GM12878 (cell line): Measurements from ENCODE around the gene KIF25.

ENCODE experiments used
- CREB1 ChIP-seq: IDR thresholded peaks from 2 replicates; pipeline ENCODE4 v1.6.1; 2012; ENCODE audit warnings: low read depth, mild to moderate bottlenecking, inconsistent platforms
- FOXM1 ChIP-seq: IDR thresholded peaks from 2 replicates; pipeline ENCODE4 v1.6.1; 2012; ENCODE audit warnings: low read depth, mild to moderate bottlenecking, inconsistent platforms, low read length, moderate library complexity
- HCFC1 ChIP-seq: fragments of 150-350 bp; IDR thresholded peaks from 2 replicates; pipeline ENCODE4 v1.6.1; 2014; ENCODE audit warnings: low read length
- POLR2A ChIP-seq: IDR thresholded peaks from 2 replicates; pipeline ENCODE4 v1.6.1; 2011; ENCODE audit warnings: low read depth, mild to moderate bottlenecking, low read length
- RAD21 ChIP-seq: IDR thresholded peaks from 2 replicates; pipeline ENCODE4 v1.6.1; 2011; ENCODE audit warnings: mild to moderate bottlenecking, low read depth, low read length, moderate library complexity; ENCODE audit not compliant: insufficient read depth
- SIN3A ChIP-seq: IDR thresholded peaks from 2 replicates; pipeline ENCODE4 v1.6.1; 2012; ENCODE audit warnings: low read depth, low read length, improper control_type of control experiment
- SMAD1 ChIP-seq: fragments of 450-650 bp; IDR thresholded peaks from 2 replicates; pipeline ENCODE4 v1.6.1; 2018; ENCODE audit warnings: mild to moderate bottlenecking, low read depth; ENCODE audit not compliant: partially characterized antibody
- SREBF1 ChIP-seq: IDR thresholded peaks from 2 replicates; pipeline ENCODE4 v1.6.1; 2012; ENCODE audit warnings: mild to moderate bottlenecking, low read length
- TAF1 ChIP-seq: IDR thresholded peaks from 2 replicates; pipeline ENCODE4 v1.6.1; 2011; ENCODE audit warnings: mild to moderate bottlenecking, low read depth, low read length, borderline replicate concordance
- TF ChIP-seq, protein P1 (sequence below), 3 experiments: IDR thresholded peaks in 2 of 3; conservative IDR thresholded peaks in 1 of 3; 2 replicates each; pipeline ENCODE4 v1.5.1; 2011; ENCODE audit warnings: low read depth in 3 of 3, low read length in 3 of 3, mild to moderate bottlenecking in 3 of 3, control low read depth in 2 of 3, moderate library complexity in 2 of 3, inconsistent platforms in 1 of 3, mixed read lengths in 1 of 3; ENCODE audit not compliant: control insufficient read depth in 2 of 3, insufficient read depth in 1 of 3; ENCODE audit errors: extremely low read depth in 1 of 3
- TF ChIP-seq, protein P2 (sequence below): IDR thresholded peaks from 2 replicates; pipeline ENCODE4 v1.6.1; 2011; ENCODE audit warnings: low read depth, low read length, improper control_type of control experiment, borderline replicate concordance
- TF ChIP-seq, protein P3 (sequence below): IDR thresholded peaks from 2 replicates; pipeline ENCODE4 v1.6.1; 2012; ENCODE audit warnings: low read depth, low read length, improper control_type of control experiment

DNA sequence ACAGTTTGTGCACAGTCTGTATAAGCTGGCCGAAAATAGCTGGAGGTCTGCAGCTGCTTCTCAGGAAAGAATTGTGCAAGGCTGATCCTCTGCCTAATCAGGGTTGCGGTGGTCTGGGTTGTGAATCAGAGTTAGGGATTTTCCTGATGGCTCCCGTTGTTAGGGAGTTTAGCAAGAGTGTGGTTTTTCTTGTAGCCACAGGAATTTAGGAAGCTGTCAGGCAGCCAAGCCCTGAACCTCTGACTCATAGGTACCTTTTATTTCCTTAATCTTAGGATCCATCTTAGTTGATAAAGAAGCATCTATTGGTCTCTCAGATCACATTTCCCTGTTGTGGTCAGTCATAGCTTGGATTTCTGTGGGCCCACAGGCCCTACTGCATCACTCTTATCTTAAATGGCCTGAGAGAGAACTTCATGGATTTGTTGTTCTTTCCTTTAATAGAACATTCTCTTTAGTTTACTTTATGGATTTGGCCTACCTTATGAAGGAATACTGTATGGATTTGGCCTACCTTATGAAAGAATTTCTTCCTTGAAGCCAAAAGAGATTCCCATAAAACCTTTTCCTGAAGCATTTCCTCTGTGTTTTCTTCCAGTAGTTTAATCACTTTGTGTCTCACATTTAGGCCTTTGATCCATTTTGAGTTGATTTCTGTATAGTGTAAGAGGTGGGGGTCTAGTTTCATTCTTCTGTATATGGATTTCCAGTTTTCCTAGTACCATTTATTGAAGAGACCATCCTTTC is 10.3 kb downstream of the KIF25 start:
- no peak for TF ChIP-seq POLR2A
- TF ChIP-seq, protein P1, sequence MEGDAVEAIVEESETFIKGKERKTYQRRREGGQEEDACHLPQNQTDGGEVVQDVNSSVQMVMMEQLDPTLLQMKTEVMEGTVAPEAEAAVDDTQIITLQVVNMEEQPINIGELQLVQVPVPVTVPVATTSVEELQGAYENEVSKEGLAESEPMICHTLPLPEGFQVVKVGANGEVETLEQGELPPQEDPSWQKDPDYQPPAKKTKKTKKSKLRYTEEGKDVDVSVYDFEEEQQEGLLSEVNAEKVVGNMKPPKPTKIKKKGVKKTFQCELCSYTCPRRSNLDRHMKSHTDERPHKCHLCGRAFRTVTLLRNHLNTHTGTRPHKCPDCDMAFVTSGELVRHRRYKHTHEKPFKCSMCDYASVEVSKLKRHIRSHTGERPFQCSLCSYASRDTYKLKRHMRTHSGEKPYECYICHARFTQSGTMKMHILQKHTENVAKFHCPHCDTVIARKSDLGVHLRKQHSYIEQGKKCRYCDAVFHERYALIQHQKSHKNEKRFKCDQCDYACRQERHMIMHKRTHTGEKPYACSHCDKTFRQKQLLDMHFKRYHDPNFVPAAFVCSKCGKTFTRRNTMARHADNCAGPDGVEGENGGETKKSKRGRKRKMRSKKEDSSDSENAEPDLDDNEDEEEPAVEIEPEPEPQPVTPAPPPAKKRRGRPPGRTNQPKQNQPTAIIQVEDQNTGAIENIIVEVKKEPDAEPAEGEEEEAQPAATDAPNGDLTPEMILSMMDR (IDR thresholded peaks at IDR 0.05 in 2 of 3, conservative IDR thresholded peaks at IDR 0.05 in 1 of 3; ENCODE audit: control insufficient read depth in 2 of 3, extremely low read depth in 1 of 3, insufficient read depth in 1 of 3, low read depth in 3 of 3, low read length in 3 of 3): no peak
- TF ChIP-seq, protein P2, sequence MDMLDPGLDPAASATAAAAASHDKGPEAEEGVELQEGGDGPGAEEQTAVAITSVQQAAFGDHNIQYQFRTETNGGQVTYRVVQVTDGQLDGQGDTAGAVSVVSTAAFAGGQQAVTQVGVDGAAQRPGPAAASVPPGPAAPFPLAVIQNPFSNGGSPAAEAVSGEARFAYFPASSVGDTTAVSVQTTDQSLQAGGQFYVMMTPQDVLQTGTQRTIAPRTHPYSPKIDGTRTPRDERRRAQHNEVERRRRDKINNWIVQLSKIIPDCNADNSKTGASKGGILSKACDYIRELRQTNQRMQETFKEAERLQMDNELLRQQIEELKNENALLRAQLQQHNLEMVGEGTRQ: no peak
- no peak for TF ChIP-seq CREB1
- TF ChIP-seq HCFC1: no peak
- no peak for TF ChIP-seq FOXM1
- TF ChIP-seq, protein P3, sequence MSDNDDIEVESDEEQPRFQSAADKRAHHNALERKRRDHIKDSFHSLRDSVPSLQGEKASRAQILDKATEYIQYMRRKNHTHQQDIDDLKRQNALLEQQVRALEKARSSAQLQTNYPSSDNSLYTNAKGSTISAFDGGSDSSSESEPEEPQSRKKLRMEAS: no peak
- no peak for TF ChIP-seq TAF1
- no peak for TF ChIP-seq RAD21
- TF ChIP-seq SMAD1: no peak
- no peak for TF ChIP-seq SIN3A
- no peak for TF ChIP-seq SREBF1
